CD4-positive, alpha-beta T cell (primary cell): ENCODE results near the gene SLC37A1. TPM values are rescaled to one million over a fixed set of nuclear protein-coding genes. Genes with fewer than 3 reads are reported as not detected.

Experiments
- ATAC-seq: fragments of 200-7000 bp; cut with Tn5 transposase; one replicate; pipeline ENCODE4 v1.10.0; 2022; ENCODE audit warnings: mild to moderate bottlenecking; ENCODE audit not compliant: poor library complexity
- CTCF ChIA-PET: fragments of 350-600 bp; sonication (Branson Sonifier 250); formaldehyde crosslinking; loops from one replicate; lab custom pipeline; 2021; ENCODE audit warnings: antibody characterized with exemption, inconsistent platforms; lab: Charles Lee
- POLR2A ChIA-PET: fragments of 350-600 bp; sonication (Branson Sonifier 250); formaldehyde crosslinking; loops from one replicate; lab custom pipeline; 2021; ENCODE audit warnings: antibody characterized with exemption, inconsistent platforms; lab: Charles Lee
- DNase-seq, 14 experiments: peaks; one replicate each; pipeline ENCODE4 v3.0.0-alpha.2; 2013 to 2020; ENCODE audit warnings: mixed read lengths in 2 of 14
- H3K27ac ChIP-seq, 2 donors: one replicate each; pipeline versions ENCODE4 v1.5.1 to v1.7.0; 2013; ENCODE audit warnings: low read length in 2 of 2, low read depth in 1 of 2, mild to moderate bottlenecking in 1 of 2
- H3K27me3 ChIP-seq, 2 experiments: 1 replicate in 1 of 2; 2 replicates in 1 of 2; pipeline versions ENCODE4 v1.6.1 to v1.7.0; 2013; ENCODE audit warnings: low read length in 2 of 2, control low read depth in 1 of 2, mild to moderate bottlenecking in 1 of 2, moderate library complexity in 1 of 2; ENCODE audit not compliant: insufficient read depth in 2 of 2, control insufficient read depth in 1 of 2
- H3K36me3 ChIP-seq: one replicate; pipeline ENCODE4 v1.6.1; 2013; ENCODE audit warnings: low read length, control low read depth; ENCODE audit not compliant: insufficient read depth
- H3K4me1 ChIP-seq: one replicate; pipeline ENCODE4 v1.6.1; 2013; ENCODE audit warnings: low read length, control low read depth; ENCODE audit not compliant: insufficient read depth
- H3K4me3 ChIP-seq: one replicate; pipeline ENCODE4 v1.5.1; 2013; ENCODE audit warnings: mild to moderate bottlenecking, low read length, moderate library complexity
- H3K9me3 ChIP-seq, 2 experiments: 1 replicate in 1 of 2; 2 replicates in 1 of 2; pipeline versions ENCODE4 v1.6.1 to v1.7.0; 2013; ENCODE audit warnings: low read length in 2 of 2, mild to moderate bottlenecking in 2 of 2, control low read depth in 1 of 2, moderate library complexity in 1 of 2; ENCODE audit not compliant: control insufficient read depth in 1 of 2, insufficient read depth in 1 of 2
- H3K27ac Mint-ChIP-seq: one replicate; pipeline ENCODE4 v1.8.0; 2020; ENCODE audit warnings: mixed read lengths
- H3K27me3 Mint-ChIP-seq: one replicate; pipeline ENCODE4 v1.8.0; 2021; ENCODE audit warnings: mixed read lengths
- H3K36me3 Mint-ChIP-seq: one replicate; pipeline ENCODE4 v1.8.0; 2021; ENCODE audit warnings: low read depth, mixed read lengths
- H3K4me1 Mint-ChIP-seq: one replicate; pipeline ENCODE4 v1.8.0; 2021; ENCODE audit warnings: low read depth, mixed read lengths
- H3K4me3 Mint-ChIP-seq: one replicate; pipeline ENCODE4 v1.8.0; 2020; ENCODE audit warnings: mild to moderate bottlenecking, mixed read lengths
- H3K9me3 Mint-ChIP-seq: one replicate; pipeline ENCODE4 v1.8.0; 2020; ENCODE audit warnings: mixed read lengths
- CTCF ChIP-seq: fragments of 200-600 bp; IDR thresholded peaks from one replicate; pipeline ENCODE4 v1.8.0; 2022; ENCODE audit warnings: antibody characterized with exemption, mild to moderate bottlenecking
- intact Hi-C, 2 experiments: fragments of 100-400 bp; cut with DNase I in 1 of 2; cut with micrococcal nuclease in 1 of 2; formaldehyde crosslinking; loops; one replicate each; pipeline versions ENCODE4 v1.15.1 to v1.9.0; 2023 to 2025; cut with DNase I, micrococcal nuclease
- total RNA-seq, 174 experiments: library from RNA in 2 of 174; stranded (reverse) in 2 of 174; gene quantifications; one replicate each; pipeline ENCODE4 v1.2.3 and lab custom pipeline; 2021 to 2026

Gene SLC37A1
- total RNA-seq, 2 experiments from 2014 or later = 16.4 to 16.7 TPM

GRCh38 chr21:42509244-42509643, 4.4 kb upstream of the SLC37A1 start:
- intact Hi-C loops = no loop called here
- DNase-seq (no peak), ATAC-seq (no peak)
- Histone ChIP-seq H3K27me3 (no peaks in the 10 kb centered on the region), H3K4me1 (peaks cover 6% of the 10 kb centered on the region), H3K27ac (no peak overlapping the region), H3K4me3 (no peak overlapping the region), H3K36me3 (no peaks in the 10 kb centered on the region), H3K9me3 (no peaks in the 10 kb centered on the region)
- Mint-ChIP-seq H3K9me3 (no peaks in the 10 kb centered on the region), H3K36me3 (peaks cover 4% of the 10 kb centered on the region), H3K27ac (no peak overlapping the region), H3K27me3 (no peaks in the 10 kb centered on the region), H3K4me3 (no peak overlapping the region), H3K4me1 (peaks cover 1% of the 10 kb centered on the region)
- ChIA-PET CTCF (interaction anchor here (1.1 kb wide), 1 partner anchor 16 kb away, joined by 3 read pairs; no protein-coding TSS in a partner anchor), POLR2A (no interaction called here)
- TF ChIP-seq CTCF = no peak

GRCh38 chr21:42512346-42513034, 1.2 kb upstream of the SLC37A1 start:
- no peak overlapping the region for H3K4me3 ChIP-seq
- no peaks in the 10 kb centered on the region for H3K9me3 ChIP-seq
- ATAC-seq = no peak
- H3K4me1 ChIP-seq = peaks cover 28% of the 10 kb centered on the region
- peaks cover 4% of the 10 kb centered on the region for H3K36me3 ChIP-seq
- no peak overlapping the region for H3K27ac ChIP-seq
- H3K4me1 Mint-ChIP-seq = peaks cover 25% of the 10 kb centered on the region
- intact Hi-C loops = loop anchor here in 1 of 2 experiments (10.0 kb wide), 1 partner anchor 178 kb away; no protein-coding TSS in a partner anchor
- no peaks in the 10 kb centered on the region for H3K27me3 Mint-ChIP-seq
- H3K27me3 ChIP-seq = no peaks in the 10 kb centered on the region
- CTCF ChIA-PET = no interaction called here
- no peak for DNase-seq
- peak overlapping the region; percentile 86 for H3K4me3 Mint-ChIP-seq
- POLR2A ChIA-PET = interaction anchor here (0.7 to 3.4 kb wide), 4 partner anchors 15 to 24 kb away, joined by 6 to 50 read pairs (median 10); partner anchors contain the start of gene RSPH1
- peaks cover 25% of the 10 kb centered on the region for H3K36me3 Mint-ChIP-seq
- H3K9me3 Mint-ChIP-seq = no peaks in the 10 kb centered on the region
- H3K27ac Mint-ChIP-seq = peak overlapping the region; percentile 35
- no peak for TF ChIP-seq CTCF

- intact Hi-C loops = loop anchor here in 1 of 2 experiments (1.0 to 10.0 kb wide), 2 partner anchors 50 to 179 kb away; no protein-coding TSS in a partner anchor
- ChIA-PET POLR2A (interaction anchor here (0.6 to 3.4 kb wide), 16 partner anchors 13 to 848 kb away, joined by 3 to 50 read pairs (median 3); partner anchors contain the start of genes RSPH1 and UBASH3A), CTCF (interaction anchor here (0.8 kb wide), 1 partner anchor 13 kb away, joined by 3 read pairs; no protein-coding TSS in a partner anchor)
- Mint-ChIP-seq H3K9me3 (no peaks in the 10 kb centered on the region), H3K27me3 (no peaks in the 10 kb centered on the region), H3K4me3 (peak overlapping the region; percentile 88), H3K36me3 (peaks cover 41% of the 10 kb centered on the region), H3K27ac (peak overlapping the region; percentile 76), H3K4me1 (peaks cover 31% of the 10 kb centered on the region)
- peaks cover 28% of the 10 kb centered on the region for H3K4me1 ChIP-seq
- peak overlapping the region; percentile 82 for H3K4me3 ChIP-seq
- H3K36me3 ChIP-seq = peaks cover 21% of the 10 kb centered on the region
- ATAC-seq = peak; percentile 84
- TF ChIP-seq CTCF = no peak
- H3K9me3 ChIP-seq = no peaks in the 10 kb centered on the region
- H3K27ac ChIP-seq = peak overlapping the region; percentile 48 to 65
- no peaks in the 10 kb centered on the region for H3K27me3 ChIP-seq
- DNase-seq = peak; percentile 36 to 81 (median 53)
Observed at GRCh38 chr21:42513985-42514882, 582 bp downstream of the SLC37A1 start.
